Measurements from ENCODE around the gene PPP2R2C. TPM values are rescaled to one million over a fixed set of nuclear protein-coding genes. Genes with fewer than 3 reads are reported as not detected.

The PPP2R2C gene
- total RNA-seq, 2 donors from 2014 or later, result not detected

GRCh38 chr4:6404611-6405396 lies 67.6 kb downstream of the PPP2R2C start:
- H3K27me3 Mint-ChIP-seq, result peaks cover 52% of the 10 kb centered on the region
- no peaks in the 10 kb centered on the region for H3K9me3 Mint-ChIP-seq
- ATAC-seq (replicated peaks), result no peak
- H3K27ac Mint-ChIP-seq, result no peak overlapping the region
- H3K36me3 Mint-ChIP-seq (ENCODE audit: low read depth), result no peaks in the 10 kb centered on the region
- no peaks in the 10 kb centered on the region for H3K4me1 Mint-ChIP-seq
- no peak overlapping the region for H3K4me3 Mint-ChIP-seq

DNA sequence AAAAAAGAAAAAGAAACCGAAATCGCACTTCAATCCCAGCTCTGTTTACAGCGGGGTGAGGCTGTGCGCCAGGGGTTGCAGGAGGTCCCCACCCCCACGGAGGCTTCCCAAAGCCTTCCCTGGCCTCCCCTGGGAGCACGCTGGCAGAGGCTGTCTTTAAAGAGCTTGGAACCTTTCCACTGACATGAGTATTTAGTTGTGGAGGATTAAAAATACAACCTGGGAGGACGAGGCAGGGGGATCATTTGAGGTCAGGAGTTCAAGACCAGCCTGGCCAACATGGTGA lies 69.1 kb downstream of the PPP2R2C start:
- H3K4me3 Mint-ChIP-seq, result no peak overlapping the region
- H3K27ac Mint-ChIP-seq, result no peak overlapping the region
- ATAC-seq (replicated peaks), result no peak
- no peaks in the 10 kb centered on the region for H3K4me1 Mint-ChIP-seq
- no peaks in the 10 kb centered on the region for H3K9me3 Mint-ChIP-seq
- H3K27me3 Mint-ChIP-seq, result peaks cover 65% of the 10 kb centered on the region
- no peaks in the 10 kb centered on the region for H3K36me3 Mint-ChIP-seq (ENCODE audit: low read depth)

GRCh38 chr4:6402566-6403399 lies 69.6 kb downstream of the PPP2R2C start:
- H3K4me3 Mint-ChIP-seq, result no peak overlapping the region
- no peaks in the 10 kb centered on the region for H3K9me3 Mint-ChIP-seq
- no peak for ATAC-seq (replicated peaks)
- peaks cover 68% of the 10 kb centered on the region for H3K27me3 Mint-ChIP-seq
- H3K27ac Mint-ChIP-seq, result no peak overlapping the region
- no peaks in the 10 kb centered on the region for H3K4me1 Mint-ChIP-seq
- no peaks in the 10 kb centered on the region for H3K36me3 Mint-ChIP-seq (ENCODE audit: low read depth)

GRCh38 chr4:6401797-6402196 lies 70.6 kb downstream of the PPP2R2C start:
- no peaks in the 10 kb centered on the region for H3K9me3 Mint-ChIP-seq
- peaks cover 71% of the 10 kb centered on the region for H3K27me3 Mint-ChIP-seq
- no peak overlapping the region for H3K27ac Mint-ChIP-seq
- H3K36me3 Mint-ChIP-seq (ENCODE audit: low read depth), result no peaks in the 10 kb centered on the region
- H3K4me3 Mint-ChIP-seq, result no peak overlapping the region
- no peak for ATAC-seq (replicated peaks)
- H3K4me1 Mint-ChIP-seq, result no peaks in the 10 kb centered on the region

DNA sequence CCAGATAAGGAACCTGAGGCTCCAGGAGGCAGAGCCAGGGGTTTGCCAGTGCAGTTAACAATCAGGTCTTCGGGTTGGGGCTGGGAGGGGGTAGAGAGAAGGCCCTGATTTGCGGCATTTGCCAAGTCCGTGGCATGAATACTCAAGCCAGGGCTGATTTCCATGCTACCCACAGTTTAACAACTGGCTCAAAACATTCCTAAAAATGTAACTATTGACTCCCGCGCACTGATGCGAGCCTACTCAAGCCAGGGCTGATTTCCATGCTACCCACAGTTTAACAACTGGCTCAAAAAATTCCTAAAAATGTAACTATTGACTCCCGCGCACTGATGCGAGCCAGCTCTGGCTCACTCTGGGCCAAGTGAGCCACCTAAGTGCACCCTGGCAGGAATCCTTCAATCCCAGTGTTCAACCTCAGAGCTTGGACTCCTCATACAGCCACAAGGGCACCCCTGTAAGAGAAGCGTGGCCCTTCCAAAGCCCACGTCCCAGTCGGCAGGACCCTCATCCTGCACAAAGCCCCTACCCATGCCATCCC lies 75.6 kb downstream of the PPP2R2C start:
- no peak overlapping the region for H3K4me3 Mint-ChIP-seq
- peaks cover 42% of the 10 kb centered on the region for H3K27me3 Mint-ChIP-seq
- no peaks in the 10 kb centered on the region for H3K9me3 Mint-ChIP-seq
- no peak overlapping the region for H3K27ac Mint-ChIP-seq
- ATAC-seq (replicated peaks), result no peak
- no peaks in the 10 kb centered on the region for H3K36me3 Mint-ChIP-seq (ENCODE audit: low read depth)
- H3K4me1 Mint-ChIP-seq, result peaks cover 4% of the 10 kb centered on the region

DNA sequence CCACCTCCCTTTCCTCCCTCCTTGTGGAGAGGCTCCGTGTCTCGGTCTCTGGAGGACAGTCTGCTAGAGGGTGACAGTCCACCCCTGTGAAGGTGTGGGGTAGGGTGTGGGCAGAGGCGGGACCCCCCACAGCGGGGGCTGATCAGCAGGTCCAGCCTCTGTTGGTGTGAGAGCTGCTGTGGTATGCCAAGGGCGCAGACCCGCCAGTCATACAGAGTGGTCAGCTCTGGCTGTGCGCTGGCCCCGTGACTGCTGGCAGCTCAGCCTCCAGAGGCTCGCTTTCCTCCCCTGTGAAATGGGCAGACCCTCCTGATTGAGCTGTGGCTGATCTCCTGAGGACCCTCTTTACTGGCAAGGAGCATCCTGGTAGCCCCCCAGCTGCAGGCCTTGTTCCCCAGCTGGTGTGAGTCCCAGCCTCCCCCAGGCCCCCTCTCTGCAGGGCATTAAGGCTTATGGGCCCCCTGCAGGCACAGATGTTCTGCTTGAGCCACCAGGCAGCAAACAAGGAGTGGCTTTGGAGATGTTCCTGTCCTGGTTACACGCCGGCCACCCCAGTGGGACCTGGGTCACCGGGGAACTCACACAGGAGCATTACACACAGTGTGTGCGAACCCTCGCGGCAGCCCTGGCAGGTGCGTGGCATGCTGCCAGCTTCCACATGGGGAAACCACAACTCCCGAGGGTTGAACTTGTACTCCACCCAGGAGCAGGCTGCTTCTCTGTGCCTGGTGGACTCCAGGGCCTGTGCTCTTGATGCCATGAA lies 76.8 kb downstream of the PPP2R2C start:
- no peak overlapping the region for H3K27ac Mint-ChIP-seq
- no peak for ATAC-seq (replicated peaks)
- no peak overlapping the region for H3K4me3 Mint-ChIP-seq
- H3K27me3 Mint-ChIP-seq, result peaks cover 35% of the 10 kb centered on the region
- peaks cover 4% of the 10 kb centered on the region for H3K4me1 Mint-ChIP-seq
- H3K9me3 Mint-ChIP-seq, result no peaks in the 10 kb centered on the region
- no peaks in the 10 kb centered on the region for H3K36me3 Mint-ChIP-seq (ENCODE audit: low read depth)

DNA sequence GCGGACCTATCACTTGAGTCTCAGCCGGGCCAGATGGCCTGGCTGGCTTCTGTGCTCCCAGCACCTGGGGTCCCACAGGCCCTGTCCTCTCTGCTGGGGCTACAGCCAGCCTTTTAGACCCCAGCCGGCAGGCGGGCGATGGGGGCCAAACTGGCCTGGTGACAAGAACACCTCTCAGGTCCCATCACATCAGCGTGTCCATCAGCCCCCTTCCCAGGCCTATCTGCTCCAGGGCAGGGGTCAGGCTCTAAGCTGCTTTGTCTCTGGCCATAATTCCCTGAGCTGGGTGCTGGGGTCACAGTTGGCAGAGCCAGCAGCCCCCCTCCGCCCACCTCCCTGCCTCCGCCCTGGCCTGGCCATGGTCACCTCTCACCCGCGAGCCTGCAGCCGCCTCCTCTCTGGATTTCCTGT lies 77.7 kb downstream of the PPP2R2C start:
- H3K36me3 Mint-ChIP-seq (ENCODE audit: low read depth), result no peaks in the 10 kb centered on the region
- H3K27ac Mint-ChIP-seq, result no peak overlapping the region
- H3K27me3 Mint-ChIP-seq, result peaks cover 28% of the 10 kb centered on the region
- H3K4me3 Mint-ChIP-seq, result no peak overlapping the region
- H3K4me1 Mint-ChIP-seq, result peaks cover 4% of the 10 kb centered on the region
- no peaks in the 10 kb centered on the region for H3K9me3 Mint-ChIP-seq
- ATAC-seq (replicated peaks), result no peak

- no peaks in the 10 kb centered on the region for H3K36me3 Mint-ChIP-seq (ENCODE audit: low read depth)
- H3K4me3 Mint-ChIP-seq, result no peak overlapping the region
- no peak for ATAC-seq (replicated peaks)
- H3K27ac Mint-ChIP-seq, result no peak overlapping the region
- H3K9me3 Mint-ChIP-seq, result no peaks in the 10 kb centered on the region
- H3K4me1 Mint-ChIP-seq, result peaks cover 4% of the 10 kb centered on the region
- H3K27me3 Mint-ChIP-seq, result peaks cover 27% of the 10 kb centered on the region
Measured at GRCh38 chr4:6393544-6394475, 78.6 kb downstream of the PPP2R2C start.

DNA sequence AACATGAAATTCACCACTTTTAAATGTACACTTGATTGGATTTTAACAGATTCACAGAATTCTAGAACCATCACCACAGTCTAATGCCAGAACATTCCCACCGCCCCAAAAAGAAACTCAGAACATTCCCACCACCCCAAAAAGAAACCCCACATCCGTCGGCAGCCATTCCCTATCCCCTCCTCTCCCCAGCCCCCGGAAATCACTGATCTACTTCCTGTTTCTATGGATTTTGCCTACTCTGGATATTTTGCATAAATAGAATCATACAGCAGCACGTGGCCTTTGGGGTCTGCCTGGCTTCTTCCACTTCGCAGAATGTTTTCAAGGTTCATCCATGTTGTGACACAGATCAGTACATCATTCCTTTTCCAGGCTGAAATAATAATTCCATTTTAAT lies 79.3 kb downstream of the PPP2R2C start:
- peaks cover 4% of the 10 kb centered on the region for H3K4me1 Mint-ChIP-seq
- ATAC-seq (replicated peaks), result no peak

GRCh38 chr4:6392407-6392806 lies 80.0 kb downstream of the PPP2R2C start:
- peaks cover 4% of the 10 kb centered on the region for H3K4me1 Mint-ChIP-seq
- no peak for ATAC-seq (replicated peaks)
- no peak overlapping the region for H3K27ac Mint-ChIP-seq
- H3K4me3 Mint-ChIP-seq, result no peak overlapping the region
- H3K27me3 Mint-ChIP-seq, result peaks cover 22% of the 10 kb centered on the region
- no peaks in the 10 kb centered on the region for H3K36me3 Mint-ChIP-seq (ENCODE audit: low read depth)
- H3K9me3 Mint-ChIP-seq, result no peaks in the 10 kb centered on the region

More for the DNA sequence above, 79.3 kb downstream of the PPP2R2C start:
- peaks cover 25% of the 10 kb centered on the region for H3K27me3 Mint-ChIP-seq
- H3K9me3 Mint-ChIP-seq, result no peaks in the 10 kb centered on the region
- no peaks in the 10 kb centered on the region for H3K36me3 Mint-ChIP-seq (ENCODE audit: low read depth)
- H3K4me3 Mint-ChIP-seq, result no peak overlapping the region
- H3K27ac Mint-ChIP-seq, result no peak overlapping the region

- Mint-ChIP-seq H3K9me3 (no peaks in the 10 kb centered on the region), H3K36me3 (ENCODE audit: low read depth) (no peaks in the 10 kb centered on the region), H3K4me1 (peaks cover 4% of the 10 kb centered on the region), H3K27ac (no peak overlapping the region), H3K27me3 (peaks cover 18% of the 10 kb centered on the region), H3K4me3 (no peak overlapping the region)
- peak; percentile 46 for ATAC-seq (replicated peaks)
Measured at GRCh38 chr4:6391852-6392188, 80.6 kb downstream of the PPP2R2C start.

- Mint-ChIP-seq H3K4me3 (no peak overlapping the region), H3K36me3 (ENCODE audit: low read depth) (no peaks in the 10 kb centered on the region), H3K9me3 (no peaks in the 10 kb centered on the region), H3K4me1 (peaks cover 4% of the 10 kb centered on the region), H3K27me3 (peaks cover 17% of the 10 kb centered on the region), H3K27ac (no peak overlapping the region)
- no peak for ATAC-seq (replicated peaks)
Measured at GRCh38 chr4:6391186-6391851, 81.1 kb downstream of the PPP2R2C start.

GRCh38 chr4:6390356-6390755 lies 82.1 kb downstream of the PPP2R2C start:
- Mint-ChIP-seq H3K9me3 (no peaks in the 10 kb centered on the region), H3K27me3 (peaks cover 17% of the 10 kb centered on the region), H3K4me3 (no peak overlapping the region), H3K4me1 (peaks cover 4% of the 10 kb centered on the region), H3K36me3 (ENCODE audit: low read depth) (no peaks in the 10 kb centered on the region), H3K27ac (no peak overlapping the region)
- no peak for ATAC-seq (replicated peaks)

All from activated T-helper 17 cell treated with anti-CD3 and anti-CD28 coated beads, Interleukin-2, amount 50 U/mL, for 72 hours (primary cell).